ENCODE data around the gene CDYL2.
"Not testable (repeated sequence)": the region's sequence is repeated elsewhere in the genome, so short reads cannot be mapped to it uniquely, and the experiment has no call there.

CDYL2 gene

GRCh38 chr16:80656711-80657150, 147.7 kb downstream of the CDYL2 start:
- TF ChIP-seq CTCF (IDR thresholded peaks at IDR 0.05; ENCODE audit: low read depth, low read length) = no peak
- in situ Hi-C loops (cut with HindIII; ENCODE audit: low sequenced_read_pairs) = no loop called here
- no peak for DNase-seq (ENCODE audit: low read depth, low spot score)
- no peak overlapping the region for H3K4me3 ChIP-seq (ENCODE audit: low read depth, low read length)

GRCh38 chr16:80656161-80656560, 148.2 kb downstream of the CDYL2 start:
- in situ Hi-C loops (cut with HindIII; ENCODE audit: low sequenced_read_pairs) = no loop called here
- no peak for DNase-seq (ENCODE audit: low read depth, low spot score)
- no peak for TF ChIP-seq CTCF (IDR thresholded peaks at IDR 0.05; ENCODE audit: low read depth, low read length)
- no peak overlapping the region for H3K4me3 ChIP-seq (ENCODE audit: low read depth, low read length)

- TF ChIP-seq CTCF (IDR thresholded peaks at IDR 0.05; ENCODE audit: low read depth, low read length) = no peak
- no peak overlapping the region for H3K4me3 ChIP-seq (ENCODE audit: low read depth, low read length)
- no peak for DNase-seq (ENCODE audit: low read depth, low spot score)
- in situ Hi-C loops (cut with HindIII; ENCODE audit: low sequenced_read_pairs) = no loop called here
Measured at GRCh38 chr16:80655751-80656150, 148.6 kb downstream of the CDYL2 start.

- no peak for TF ChIP-seq CTCF (IDR thresholded peaks at IDR 0.05; ENCODE audit: low read depth, low read length)
- in situ Hi-C loops (cut with HindIII; ENCODE audit: low sequenced_read_pairs) = no loop called here
- no peak overlapping the region for H3K4me3 ChIP-seq (ENCODE audit: low read depth, low read length)
- no peak for DNase-seq (ENCODE audit: low read depth, low spot score)
Measured at GRCh38 chr16:80654094-80654862, 150.1 kb downstream of the CDYL2 start.

- H3K4me3 ChIP-seq (ENCODE audit: low read depth, low read length) = no peak overlapping the region
- TF ChIP-seq CTCF (IDR thresholded peaks at IDR 0.05; ENCODE audit: low read depth, low read length) = no peak
- in situ Hi-C loops (cut with HindIII; ENCODE audit: low sequenced_read_pairs) = no loop called here
- no peak for DNase-seq (ENCODE audit: low read depth, low spot score)
Measured at GRCh38 chr16:80652441-80652840, 152.0 kb downstream of the CDYL2 start.

GRCh38 chr16:80650281-80650680, 154.1 kb downstream of the CDYL2 start:
- in situ Hi-C loops (cut with HindIII; ENCODE audit: low sequenced_read_pairs); DNase-seq (ENCODE audit: low read depth, low spot score); H3K4me3 ChIP-seq (ENCODE audit: low read depth, low read length): not testable (repeated sequence)

- no peak overlapping the region for H3K4me3 ChIP-seq (ENCODE audit: low read depth, low read length)
- DNase-seq (ENCODE audit: low read depth, low spot score) = no peak
- TF ChIP-seq CTCF (IDR thresholded peaks at IDR 0.05; ENCODE audit: low read depth, low read length) = no peak
- in situ Hi-C loops (cut with HindIII; ENCODE audit: low sequenced_read_pairs) = no loop called here
Measured at GRCh38 chr16:80640316-80640715, 164.1 kb downstream of the CDYL2 start.

Measured in astrocyte of the spinal cord (primary cell).